Measurements from ENCODE around the gene TGFBR3.

Gene TGFBR3

GRCh38 chr1:91707890-91708218 is 178.1 kb downstream of the TGFBR3 start:
- no peak overlapping the region for H3K4me3 Mint-ChIP-seq
- H3K9me3 Mint-ChIP-seq = no peaks in the 10 kb centered on the region
- H3K27me3 Mint-ChIP-seq (ENCODE audit: low read depth) = no peaks in the 10 kb centered on the region
- peaks cover 39% of the 10 kb centered on the region for H3K4me1 Mint-ChIP-seq (ENCODE audit: low read depth)
- peaks cover 53% of the 10 kb centered on the region for H3K36me3 Mint-ChIP-seq (ENCODE audit: low read depth)
- H3K27ac Mint-ChIP-seq = no peak overlapping the region

- peaks cover 33% of the 10 kb centered on the region for H3K4me1 Mint-ChIP-seq (ENCODE audit: low read depth)
- no peaks in the 10 kb centered on the region for H3K9me3 Mint-ChIP-seq
- no peak overlapping the region for H3K4me3 Mint-ChIP-seq
- no peaks in the 10 kb centered on the region for H3K27me3 Mint-ChIP-seq (ENCODE audit: low read depth)
- H3K36me3 Mint-ChIP-seq (ENCODE audit: low read depth) = peaks cover 49% of the 10 kb centered on the region
- no peak overlapping the region for H3K27ac Mint-ChIP-seq
Measured at GRCh38 chr1:91707114-91707889, 178.6 kb downstream of the TGFBR3 start.

- Mint-ChIP-seq H3K27ac (no peak overlapping the region), H3K4me3 (no peak overlapping the region), H3K9me3 (no peaks in the 10 kb centered on the region), H3K36me3 (ENCODE audit: low read depth) (peaks cover 42% of the 10 kb centered on the region), H3K27me3 (ENCODE audit: low read depth) (no peaks in the 10 kb centered on the region), H3K4me1 (ENCODE audit: low read depth) (peaks cover 28% of the 10 kb centered on the region)
Measured at GRCh38 chr1:91706140-91706957, 179.6 kb downstream of the TGFBR3 start.

- Mint-ChIP-seq H3K27me3 (ENCODE audit: low read depth) (no peaks in the 10 kb centered on the region), H3K27ac (no peak overlapping the region), H3K36me3 (ENCODE audit: low read depth) (peaks cover 43% of the 10 kb centered on the region), H3K4me3 (no peak overlapping the region), H3K9me3 (no peaks in the 10 kb centered on the region), H3K4me1 (ENCODE audit: low read depth) (peaks cover 22% of the 10 kb centered on the region)
Measured at GRCh38 chr1:91704746-91705145, 181.2 kb downstream of the TGFBR3 start.

GRCh38 chr1:91703095-91703494 is 182.9 kb downstream of the TGFBR3 start:
- Mint-ChIP-seq H3K27ac (no peak overlapping the region), H3K36me3 (ENCODE audit: low read depth) (peaks cover 46% of the 10 kb centered on the region), H3K27me3 (ENCODE audit: low read depth) (no peaks in the 10 kb centered on the region), H3K9me3 (no peaks in the 10 kb centered on the region), H3K4me1 (ENCODE audit: low read depth) (peaks cover 29% of the 10 kb centered on the region), H3K4me3 (no peak overlapping the region)

GRCh38 chr1:91701472-91701869 is 184.5 kb downstream of the TGFBR3 start:
- H3K27ac Mint-ChIP-seq = no peak overlapping the region
- H3K27me3 Mint-ChIP-seq (ENCODE audit: low read depth) = no peaks in the 10 kb centered on the region
- H3K4me3 Mint-ChIP-seq = no peak overlapping the region
- peaks cover 34% of the 10 kb centered on the region for H3K4me1 Mint-ChIP-seq (ENCODE audit: low read depth)
- no peaks in the 10 kb centered on the region for H3K9me3 Mint-ChIP-seq
- peaks cover 40% of the 10 kb centered on the region for H3K36me3 Mint-ChIP-seq (ENCODE audit: low read depth)

GRCh38 chr1:91700771-91701471 is 185.0 kb downstream of the TGFBR3 start:
- Mint-ChIP-seq H3K27me3 (ENCODE audit: low read depth) (no peaks in the 10 kb centered on the region), H3K4me3 (no peak overlapping the region), H3K9me3 (no peaks in the 10 kb centered on the region), H3K4me1 (ENCODE audit: low read depth) (peaks cover 38% of the 10 kb centered on the region), H3K27ac (no peak overlapping the region), H3K36me3 (ENCODE audit: low read depth) (peaks cover 40% of the 10 kb centered on the region)

GRCh38 chr1:91700332-91700731 is 185.6 kb downstream of the TGFBR3 start:
- peaks cover 43% of the 10 kb centered on the region for H3K36me3 Mint-ChIP-seq (ENCODE audit: low read depth)
- peaks cover 40% of the 10 kb centered on the region for H3K4me1 Mint-ChIP-seq (ENCODE audit: low read depth)
- H3K9me3 Mint-ChIP-seq = no peaks in the 10 kb centered on the region
- H3K27ac Mint-ChIP-seq = no peak overlapping the region
- H3K27me3 Mint-ChIP-seq (ENCODE audit: low read depth) = no peaks in the 10 kb centered on the region
- no peak overlapping the region for H3K4me3 Mint-ChIP-seq

- Mint-ChIP-seq H3K4me3 (peak overlapping the region; percentile 8), H3K27ac (peak overlapping the region; percentile 50), H3K9me3 (no peaks in the 10 kb centered on the region), H3K4me1 (ENCODE audit: low read depth) (peaks cover 43% of the 10 kb centered on the region), H3K27me3 (ENCODE audit: low read depth) (no peaks in the 10 kb centered on the region), H3K36me3 (ENCODE audit: low read depth) (peaks cover 45% of the 10 kb centered on the region)
Measured at GRCh38 chr1:91699339-91699974, 186.5 kb downstream of the TGFBR3 start.

- no peaks in the 10 kb centered on the region for H3K27me3 Mint-ChIP-seq (ENCODE audit: low read depth)
- peak overlapping the region; percentile 80 for H3K4me3 Mint-ChIP-seq
- H3K9me3 Mint-ChIP-seq = no peaks in the 10 kb centered on the region
- H3K27ac Mint-ChIP-seq = peak overlapping the region; percentile 91
- H3K36me3 Mint-ChIP-seq (ENCODE audit: low read depth) = peaks cover 52% of the 10 kb centered on the region
- H3K4me1 Mint-ChIP-seq (ENCODE audit: low read depth) = peaks cover 46% of the 10 kb centered on the region
Measured at GRCh38 chr1:91697861-91698260, 188.1 kb downstream of the TGFBR3 start.

GRCh38 chr1:91697416-91697815 is 188.5 kb downstream of the TGFBR3 start:
- Mint-ChIP-seq H3K27me3 (ENCODE audit: low read depth) (no peaks in the 10 kb centered on the region), H3K9me3 (no peaks in the 10 kb centered on the region), H3K4me3 (peak overlapping the region; percentile 80), H3K27ac (peak overlapping the region; percentile 91), H3K4me1 (ENCODE audit: low read depth) (peaks cover 46% of the 10 kb centered on the region), H3K36me3 (ENCODE audit: low read depth) (peaks cover 55% of the 10 kb centered on the region)

- H3K27me3 Mint-ChIP-seq (ENCODE audit: low read depth) = no peaks in the 10 kb centered on the region
- no peaks in the 10 kb centered on the region for H3K9me3 Mint-ChIP-seq
- no peak overlapping the region for H3K27ac Mint-ChIP-seq
- peaks cover 43% of the 10 kb centered on the region for H3K4me1 Mint-ChIP-seq (ENCODE audit: low read depth)
- H3K4me3 Mint-ChIP-seq = no peak overlapping the region
- peaks cover 61% of the 10 kb centered on the region for H3K36me3 Mint-ChIP-seq (ENCODE audit: low read depth)
Measured at GRCh38 chr1:91696321-91696720, 189.6 kb downstream of the TGFBR3 start.

GRCh38 chr1:91693557-91693956 is 192.4 kb downstream of the TGFBR3 start:
- H3K9me3 Mint-ChIP-seq = no peaks in the 10 kb centered on the region
- peaks cover 62% of the 10 kb centered on the region for H3K36me3 Mint-ChIP-seq (ENCODE audit: low read depth)
- peaks cover 32% of the 10 kb centered on the region for H3K4me1 Mint-ChIP-seq (ENCODE audit: low read depth)
- H3K27me3 Mint-ChIP-seq (ENCODE audit: low read depth) = no peaks in the 10 kb centered on the region
- H3K4me3 Mint-ChIP-seq = no peak overlapping the region
- H3K27ac Mint-ChIP-seq = no peak overlapping the region

GRCh38 chr1:91691525-91691924 is 194.4 kb downstream of the TGFBR3 start:
- Mint-ChIP-seq H3K4me3 (no peak overlapping the region), H3K36me3 (ENCODE audit: low read depth) (peaks cover 72% of the 10 kb centered on the region), H3K27me3 (ENCODE audit: low read depth) (no peaks in the 10 kb centered on the region), H3K27ac (no peak overlapping the region), H3K4me1 (ENCODE audit: low read depth) (peaks cover 28% of the 10 kb centered on the region), H3K9me3 (no peaks in the 10 kb centered on the region)

Measured in T-helper 1 cell treated with Interleukin-12 subunit alpha and Interleukin-12 subunit beta and Interleukin-4 antibody, amounts not matched to agents 30 μg/mL and 1 μg/mL, for 36 hours (primary cell).